K562 (cell line): ENCODE data around the gene IL17RB. TPM values are rescaled to one million over a fixed set of nuclear protein-coding genes. Genes with fewer than 3 reads are reported as not detected.
A peak's percentile ranks its signal among the peaks of the same experiment; 100 is the strongest.

Source experiments
- CAMTA2 ChIP-seq: fragments of 250-450 bp; sonication (Bioruptor Pico); conservative IDR thresholded peaks from 2 replicates; pipeline ENCODE4 v1.5.1; 2022
- CEBPB ChIP-seq: fragments of 450-650 bp; IDR thresholded peaks from 2 replicates; pipeline ENCODE4 v1.6.1; 2016; ENCODE audit warnings: missing genetic modification characterization, missing compliant biosample characterization
- CHD1 ChIP-seq: fragments of 200-600 bp; sonication (generic); IDR thresholded peaks from one replicate; pipeline ENCODE4 v1.6.1; 2012; ENCODE audit warnings: mild to moderate bottlenecking, moderate library complexity, low read length, inconsistent platforms
- E2F1 ChIP-seq: sonication (generic); formaldehyde crosslinking; IDR thresholded peaks from 2 replicates; pipeline ENCODE4 v1.8.1; 2023; ENCODE audit warnings: mild to moderate bottlenecking, missing genetic modification reagents, moderate library complexity
- FOXM1 ChIP-seq, 2 experiments: fragments of 450-650 bp in 1 of 2; sonication (generic) in 1 of 2; formaldehyde crosslinking in 1 of 2; IDR thresholded peaks; 2 replicates each; pipeline versions ENCODE4 v1.6.1 to v1.9.0; 2017 to 2022; ENCODE audit warnings: low read depth in 2 of 2, mild to moderate bottlenecking in 2 of 2, missing genetic modification reagents in 1 of 2, moderate library complexity in 1 of 2
- GATAD2A ChIP-seq: fragments of 450-650 bp; IDR thresholded peaks from 2 replicates; pipeline ENCODE4 v1.6.1; 2017
- HDGF ChIP-seq: fragments of 450-650 bp; IDR thresholded peaks from 2 replicates; pipeline ENCODE4 v1.6.1; 2016
- HINFP ChIP-seq: fragments of 450-650 bp; conservative IDR thresholded peaks from 2 replicates; pipeline ENCODE4 v1.6.1; 2016; ENCODE audit warnings: missing genetic modification characterization, low read depth, mild to moderate bottlenecking, control low read depth, missing compliant biosample characterization
- IRF1 ChIP-seq: sonication (generic); formaldehyde crosslinking; IDR thresholded peaks from 2 replicates; pipeline ENCODE4 v1.8.0; 2022; ENCODE audit warnings: missing genetic modification reagents, mild to moderate bottlenecking, borderline replicate concordance
- MCM7 ChIP-seq, 2 experiments: fragments of 450-650 bp; IDR thresholded peaks; 2 replicates each; pipeline ENCODE4 v1.6.1; 2016 to 2018
- POLR2H ChIP-seq: IDR thresholded peaks from 2 replicates; pipeline ENCODE4 v1.6.1; 2016; ENCODE audit warnings: missing genetic modification characterization, low read depth, mild to moderate bottlenecking, control low read depth, missing compliant biosample characterization, moderate library complexity
- RBM17 ChIP-seq: fragments of 200-400 bp; formaldehyde crosslinking; IDR thresholded peaks from 2 replicates; pipeline ENCODE4 v1.6.1; 2017; ENCODE audit warnings: low read depth, mild to moderate bottlenecking, low read length, borderline replicate concordance
- SP1 ChIP-seq: sonication (generic); formaldehyde crosslinking; IDR thresholded peaks from 2 replicates; pipeline ENCODE4 v1.8.1; 2022; ENCODE audit warnings: mild to moderate bottlenecking, missing genetic modification reagents
- SRSF3 ChIP-seq: fragments of 200-400 bp; formaldehyde crosslinking; IDR thresholded peaks from 2 replicates; pipeline ENCODE4 v1.6.1; 2016; ENCODE audit warnings: mild to moderate bottlenecking, low read length, moderate library complexity; ENCODE audit not compliant: insufficient read depth
- VEZF1 ChIP-seq: fragments of 200-800 bp; sonication (Bioruptor generic); IDR thresholded peaks from 2 replicates; pipeline ENCODE4 v1.6.1; 2017; ENCODE audit warnings: missing genetic modification characterization, missing compliant biosample characterization
- ZBTB17 ChIP-seq: fragments of 450-650 bp; formaldehyde crosslinking; IDR thresholded peaks from 2 replicates; pipeline ENCODE4 v1.4.0; 2020; ENCODE audit warnings: mild to moderate bottlenecking
- ZBTB43 ChIP-seq: sonication (generic); formaldehyde crosslinking; IDR thresholded peaks from 2 replicates; pipeline ENCODE4 v1.8.0; 2023; ENCODE audit warnings: mild to moderate bottlenecking, missing genetic modification reagents
- ZFP36 ChIP-seq: fragments of 150-350 bp; IDR thresholded peaks from 2 replicates; pipeline ENCODE4 v1.6.1; 2018; ENCODE audit warnings: low read length, low read depth; ENCODE audit not compliant: partially characterized antibody
- ZNF23 ChIP-seq: fragments of 250-450 bp; sonication (Bioruptor Pico); IDR thresholded peaks from 2 replicates; pipeline ENCODE4 v1.4.0; 2020; ENCODE audit warnings: mild to moderate bottlenecking
- ZNF589 ChIP-seq: fragments of 200-800 bp; sonication (Bioruptor generic); IDR thresholded peaks from 2 replicates; pipeline ENCODE4 v1.6.1; 2016; ENCODE audit warnings: low read depth, missing genetic modification characterization, missing compliant biosample characterization
- ZNF77 ChIP-seq: fragments of 250-450 bp; sonication (Bioruptor Pico); IDR thresholded peaks from 2 replicates; pipeline ENCODE4 v1.5.0; 2020
- polyA plus RNA-seq, 8 experiments: library from polyadenylated mRNA; depleted of rRNA in 4 of 8; stranded (reverse) in 5 of 8; unstranded in 3 of 8; fragments of >200 nt; fragmentation: Nextera tagmentation in 2 of 8; fragmentation: Illumina TruSeq in 1 of 8; extraction: Ambion mirVana in 2 of 8; extraction: Trizol in 1 of 8; gene quantifications; 2 replicates each; pipeline versions ENCODE4 v1.2.1 to v1.2.3, GENCODE V29; 2011 to 2014; ENCODE audit warnings: inconsistent platforms in 1 of 8, missing spikeins in 1 of 8
- total RNA-seq, 7 experiments: library from RNA; depleted of rRNA in 6 of 7; stranded (reverse); fragments of >200 nt in 6 of 7; fragmentation: Illumina TruSeq in 2 of 7; extraction: Trizol in 2 of 7; gene quantifications; 2 replicates each; pipeline versions ENCODE4 v1.2.1 to v1.2.3, GENCODE V29; 2011 to 2021; ENCODE audit warnings: low replicate concordance in 1 of 7

The IL17RB gene
- total and polyA plus RNA-seq, 9 of the 15 experiments (the other 6 are each of a cell fraction or from before 2014, with no cell fraction given), result 1.1 to 4.1 (median 1.7) TPM

- TF ChIP-seq ZFP36 (no peak), HINFP (tag) (no peak), VEZF1 (CRISPR knock-in tag) (peak; percentile 91), MCM7 (IDR thresholded peaks at IDR 0.05) (no peak), POLR2H (tag) (0 out of 2 replicates have a peak, but pooled peaks have one; percentile 19), ZNF23 (CRISPR knock-in tag) (no peak), HDGF (no peak), IRF1 (no peak), SRSF3 (no peak), ZNF77 (no peak), E2F1 (CRISPR knock-in tag) (no peak), CEBPB (tag) (no peak), GATAD2A (no peak), CHD1 (peak; percentile 56), RBM17 (no peak), ZBTB43 (CRISPR knock-in tag) (no peak), ZBTB17 (CRISPR knock-in tag) (no peak), SP1 (CRISPR knock-in tag) (peak; percentile 42; the same call in 1 of the 2 replicates), CAMTA2 (no peak), ZNF589 (CRISPR knock-in tag) (no peak), FOXM1 (IDR thresholded peaks at IDR 0.05; ENCODE audit: low read depth) (no peak), FOXM1 (CRISPR knock-in tag; IDR thresholded peaks at IDR 0.05; ENCODE audit: low read depth) (no peak)
Measured at GRCh38 chr3:53881691-53882593, 35.6 kb downstream of the IL17RB start, which contains the start of gene ACTR8 (continued).
